Natural killer cell treated with Interleukin-12 subunit alpha and Interleukin-12 subunit beta and Interleukin-15 and Interleukin-18, amount 100 ng/mL, for 72 hours (primary cell): ENCODE results near the gene L1CAM. TPM values are rescaled to one million over a fixed set of nuclear protein-coding genes. Genes with fewer than 3 reads are reported as not detected.
A peak's percentile ranks its signal among the peaks of the same experiment; 100 is the strongest.

ENCODE experiments used
- ATAC-seq, 2 donors: fragments of 150-1000 bp; cut with Tn5 transposase in 1 of 2; sonication (Bioruptor Pico), chemical (Tn5 transposase) in 1 of 2; 2 replicates each; pipeline ENCODE4 v1.10.0; 2021
- DNase-seq: peaks from one replicate; pipeline ENCODE4 v3.0.0; 2022; ENCODE audit warnings: low spot score
- H3K27ac Mint-ChIP-seq, 2 donors: 1 replicate in 1 of 2; 2 replicates in 1 of 2; pipeline ENCODE4 v1.8.0; 2022; ENCODE audit warnings: mixed read lengths in 2 of 2, mild to moderate bottlenecking in 1 of 2, moderate library complexity in 1 of 2
- H3K27me3 Mint-ChIP-seq, 2 donors: 1 replicate in 1 of 2; 2 replicates in 1 of 2; pipeline ENCODE4 v1.8.0; 2022; ENCODE audit warnings: mixed read lengths in 2 of 2
- H3K36me3 Mint-ChIP-seq: one replicate; pipeline ENCODE4 v1.8.0; 2022; ENCODE audit warnings: mixed read lengths
- H3K4me1 Mint-ChIP-seq, 2 donors: 1 replicate in 1 of 2; 2 replicates in 1 of 2; pipeline ENCODE4 v1.8.0; 2022; ENCODE audit warnings: low read depth in 2 of 2, mixed read lengths in 2 of 2, mild to moderate bottlenecking in 1 of 2
- H3K4me3 Mint-ChIP-seq: one replicate; pipeline ENCODE4 v1.8.0; 2022; ENCODE audit warnings: mixed read lengths
- H3K9me3 Mint-ChIP-seq: 2 replicates; pipeline ENCODE4 v1.8.0; 2022; ENCODE audit warnings: mixed read lengths
- total RNA-seq, 2 donors: library from RNA; stranded (reverse); gene quantifications; one replicate each; pipeline ENCODE4 v1.2.3, GENCODE V29; 2022

L1CAM gene
- total RNA-seq, 2 donors from 2014 or later, result 0.74 to 1.2 TPM

- Mint-ChIP-seq H3K36me3 (no peaks in the 10 kb centered on the region), H3K27me3 (peaks cover 19 to 21% of the 10 kb centered on the region in 2 donors), H3K27ac (no peak overlapping the region), H3K9me3 (no peaks in the 10 kb centered on the region), H3K4me1 (peaks cover 0 to 8% of the 10 kb centered on the region in 2 donors), H3K4me3 (no peak overlapping the region)
- no peak for DNase-seq
- ATAC-seq, result no peak
Observed at GRCh38 chrX:153884136-153884535, 1.8 kb downstream of the L1CAM start.

GRCh38 chrX:153883163-153883843, 2.7 kb downstream of the L1CAM start:
- no peak overlapping the region for H3K27ac Mint-ChIP-seq
- peaks cover 0 to 14% of the 10 kb centered on the region in 2 donors for H3K4me1 Mint-ChIP-seq
- no peak overlapping the region for H3K4me3 Mint-ChIP-seq
- no peak for DNase-seq
- H3K27me3 Mint-ChIP-seq, result peaks cover 23 to 24% of the 10 kb centered on the region in 2 donors
- H3K9me3 Mint-ChIP-seq, result no peaks in the 10 kb centered on the region
- no peaks in the 10 kb centered on the region for H3K36me3 Mint-ChIP-seq
- ATAC-seq, result no peak

- Mint-ChIP-seq H3K9me3 (no peaks in the 10 kb centered on the region), H3K36me3 (no peaks in the 10 kb centered on the region), H3K27me3 (peaks cover 17 to 28% of the 10 kb centered on the region in 2 donors), H3K4me3 (no peak overlapping the region), H3K27ac (no peak overlapping the region), H3K4me1 (peaks cover 0 to 19% of the 10 kb centered on the region in 2 donors)
- DNase-seq, result no peak
- no peak for ATAC-seq
Observed at GRCh38 chrX:153882557-153882956, 3.4 kb downstream of the L1CAM start.

- Mint-ChIP-seq H3K27ac (no peak overlapping the region), H3K36me3 (no peaks in the 10 kb centered on the region), H3K4me3 (no peak overlapping the region), H3K9me3 (no peaks in the 10 kb centered on the region), H3K27me3 (peaks cover 15 to 27% of the 10 kb centered on the region in 2 donors), H3K4me1 (peaks cover 0 to 19% of the 10 kb centered on the region in 2 donors)
- ATAC-seq, result no peak
- no peak for DNase-seq
Observed at GRCh38 chrX:153882086-153882498, 3.9 kb downstream of the L1CAM start.

GRCh38 chrX:153881281-153881680, 4.7 kb downstream of the L1CAM start:
- Mint-ChIP-seq H3K36me3 (no peaks in the 10 kb centered on the region), H3K27ac (no peak overlapping the region), H3K9me3 (no peaks in the 10 kb centered on the region), H3K4me3 (no peak overlapping the region), H3K27me3 (peaks cover 18 to 29% of the 10 kb centered on the region in 2 donors), H3K4me1 (peaks cover 0 to 20% of the 10 kb centered on the region in 2 donors)
- DNase-seq, result no peak
- no peak for ATAC-seq

GRCh38 chrX:153880440-153880815, 5.5 kb downstream of the L1CAM start:
- Mint-ChIP-seq H3K4me3 (no peak overlapping the region), H3K27me3 (peaks cover 21 to 32% of the 10 kb centered on the region in 2 donors), H3K36me3 (no peaks in the 10 kb centered on the region), H3K9me3 (no peaks in the 10 kb centered on the region), H3K27ac (no peak overlapping the region), H3K4me1 (peaks cover 0 to 23% of the 10 kb centered on the region in 2 donors)
- ATAC-seq (no peak), DNase-seq (no peak)

GRCh38 chrX:153879741-153880439, 6.1 kb downstream of the L1CAM start:
- no peak for ATAC-seq
- H3K27me3 Mint-ChIP-seq, result peaks cover 21 to 29% of the 10 kb centered on the region in 2 donors

GRCh38 chrX:153878969-153879653, 6.9 kb downstream of the L1CAM start:
- peaks cover 21 to 25% of the 10 kb centered on the region in 2 donors for H3K27me3 Mint-ChIP-seq
- no peak overlapping the region for H3K27ac Mint-ChIP-seq
- H3K36me3 Mint-ChIP-seq, result no peaks in the 10 kb centered on the region
- peaks cover 0 to 25% of the 10 kb centered on the region in 2 donors for H3K4me1 Mint-ChIP-seq
- no peak overlapping the region for H3K4me3 Mint-ChIP-seq
- H3K9me3 Mint-ChIP-seq, result no peaks in the 10 kb centered on the region
- ATAC-seq (peak in 1 of 2 donors; percentile 37), DNase-seq (no peak)

More at GRCh38 chrX:153879741-153880439, 6.1 kb downstream of the L1CAM start:
- no peak overlapping the region for H3K27ac Mint-ChIP-seq
- H3K4me1 Mint-ChIP-seq, result peaks cover 0 to 25% of the 10 kb centered on the region in 2 donors
- no peaks in the 10 kb centered on the region for H3K9me3 Mint-ChIP-seq
- no peak for DNase-seq
- no peaks in the 10 kb centered on the region for H3K36me3 Mint-ChIP-seq
- H3K4me3 Mint-ChIP-seq, result no peak overlapping the region

- Mint-ChIP-seq H3K36me3 (no peaks in the 10 kb centered on the region), H3K27me3 (peaks cover 21 to 25% of the 10 kb centered on the region in 2 donors), H3K4me3 (no peak overlapping the region), H3K4me1 (peaks cover 0 to 25% of the 10 kb centered on the region in 2 donors), H3K9me3 (no peaks in the 10 kb centered on the region), H3K27ac (no peak overlapping the region)
- ATAC-seq (no peak), DNase-seq (no peak)
Observed at GRCh38 chrX:153878345-153878744, 7.6 kb downstream of the L1CAM start.

- no peak for ATAC-seq
- peaks cover 0 to 25% of the 10 kb centered on the region in 2 donors for H3K4me1 Mint-ChIP-seq
- no peaks in the 10 kb centered on the region for H3K9me3 Mint-ChIP-seq
- H3K27me3 Mint-ChIP-seq, result peaks cover 21 to 27% of the 10 kb centered on the region in 2 donors
- no peak for DNase-seq
- no peaks in the 10 kb centered on the region for H3K36me3 Mint-ChIP-seq
- no peak overlapping the region for H3K4me3 Mint-ChIP-seq
- no peak overlapping the region for H3K27ac Mint-ChIP-seq
Observed at GRCh38 chrX:153877571-153878261, 8.3 kb downstream of the L1CAM start.

GRCh38 chrX:153876112-153876491, 9.9 kb downstream of the L1CAM start:
- peaks cover 14 to 28% of the 10 kb centered on the region in 2 donors for H3K27me3 Mint-ChIP-seq
- H3K4me3 Mint-ChIP-seq, result no peak overlapping the region
- H3K4me1 Mint-ChIP-seq, result peaks cover 0 to 23% of the 10 kb centered on the region in 2 donors
- peak overlapping the region in 1 of 2 donors; percentile 50 for H3K27ac Mint-ChIP-seq
- H3K36me3 Mint-ChIP-seq, result no peaks in the 10 kb centered on the region
- no peaks in the 10 kb centered on the region for H3K9me3 Mint-ChIP-seq
- ATAC-seq (no peak), DNase-seq (no peak)

- Mint-ChIP-seq H3K36me3 (no peaks in the 10 kb centered on the region), H3K27me3 (peaks cover 14 to 28% of the 10 kb centered on the region in 2 donors), H3K4me1 (peaks cover 0 to 23% of the 10 kb centered on the region in 2 donors), H3K27ac (no peak overlapping the region), H3K9me3 (no peaks in the 10 kb centered on the region), H3K4me3 (no peak overlapping the region)
- peak; percentile 79 to 82 for ATAC-seq
- DNase-seq, result peak; percentile 38
Observed at GRCh38 chrX:153875391-153876111, 10.4 kb downstream of the L1CAM start.
